GM11168 (cell line): ENCODE measurements around the gene PHACTR1.

ENCODE experiments used
- in situ Hi-C: fragments of 300-500 bp; cut with MboI; formaldehyde crosslinking; loops from one replicate; pipeline ENCODE4 v1.12.0; 2022; ENCODE audit warnings: low sequenced_read_pairs; ENCODE audit not compliant: unreplicated experiment

PHACTR1 gene

DNA sequence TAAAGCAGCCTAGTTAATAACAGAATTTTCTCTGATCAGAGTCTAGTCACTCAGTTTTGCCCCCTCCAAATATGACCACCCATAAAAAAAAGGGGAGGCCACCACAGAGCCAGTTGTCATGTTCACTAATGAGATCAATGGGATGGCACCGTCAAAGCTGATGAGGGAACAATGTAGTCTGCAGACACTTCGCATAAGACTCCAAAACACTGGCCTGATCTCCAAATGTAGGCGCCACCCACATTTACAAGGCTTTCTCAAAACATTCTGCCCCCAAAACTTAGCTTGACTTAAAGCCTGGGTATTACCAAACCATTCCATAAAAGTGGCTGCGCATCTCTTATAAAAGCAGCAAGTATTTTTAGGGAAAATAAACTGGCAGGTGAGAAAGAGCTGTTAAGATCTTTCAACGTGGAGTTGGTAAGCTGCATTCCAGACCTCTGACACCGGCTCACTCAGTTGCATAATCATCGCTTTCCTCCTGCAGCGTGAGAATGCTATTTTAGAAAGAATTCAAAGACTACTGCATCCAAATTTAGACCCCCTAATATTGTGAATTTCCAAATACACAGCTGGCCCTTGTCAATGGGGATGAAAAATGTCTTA, 552.4 kb downstream of the PHACTR1 start:
- in situ Hi-C loops = no loop called here

DNA sequence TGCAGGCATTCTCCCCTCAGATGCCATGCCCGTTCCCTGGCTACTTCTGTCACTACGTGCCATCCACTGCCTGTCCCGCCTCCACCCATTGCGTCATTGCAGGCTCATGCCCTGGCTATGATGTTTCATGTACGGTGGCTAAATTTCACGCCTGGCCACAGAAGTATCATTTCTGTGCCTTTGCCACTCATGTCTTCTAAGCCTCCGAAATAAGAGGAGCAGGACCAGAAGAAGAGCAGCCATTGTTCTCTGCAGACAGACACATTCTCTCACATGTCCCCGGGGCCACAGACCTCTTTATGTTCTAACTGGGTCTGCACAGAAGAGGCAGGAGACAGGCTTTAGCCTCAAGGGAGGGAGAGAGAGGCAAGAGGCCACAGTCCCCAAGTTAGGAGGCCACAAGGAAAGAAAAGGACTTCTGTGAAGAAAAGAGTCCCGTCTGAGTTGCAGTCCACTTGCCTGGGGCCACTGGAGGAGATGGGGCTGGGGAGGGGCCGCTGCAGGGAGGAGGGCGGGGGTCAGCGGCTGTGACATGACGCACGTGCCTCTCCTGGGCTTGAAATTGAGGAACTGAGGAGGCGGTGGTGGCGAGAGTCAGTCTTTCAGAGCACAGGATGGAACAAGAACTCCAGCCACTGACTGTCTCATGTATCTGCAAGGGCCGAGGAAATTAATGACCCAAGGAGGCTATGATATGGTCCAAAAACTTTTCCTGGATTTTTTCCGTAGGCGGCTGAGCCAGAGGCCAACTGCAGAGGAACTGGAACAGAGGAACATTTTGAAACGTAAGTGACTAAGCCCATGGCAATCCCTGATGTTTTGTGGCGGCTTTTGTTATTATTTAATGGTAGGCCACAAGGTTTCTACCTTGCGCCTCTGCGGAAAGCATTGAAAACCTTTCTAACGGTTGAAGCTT, 555.8 kb downstream of the PHACTR1 start:
- in situ Hi-C loops = no loop called here

DNA sequence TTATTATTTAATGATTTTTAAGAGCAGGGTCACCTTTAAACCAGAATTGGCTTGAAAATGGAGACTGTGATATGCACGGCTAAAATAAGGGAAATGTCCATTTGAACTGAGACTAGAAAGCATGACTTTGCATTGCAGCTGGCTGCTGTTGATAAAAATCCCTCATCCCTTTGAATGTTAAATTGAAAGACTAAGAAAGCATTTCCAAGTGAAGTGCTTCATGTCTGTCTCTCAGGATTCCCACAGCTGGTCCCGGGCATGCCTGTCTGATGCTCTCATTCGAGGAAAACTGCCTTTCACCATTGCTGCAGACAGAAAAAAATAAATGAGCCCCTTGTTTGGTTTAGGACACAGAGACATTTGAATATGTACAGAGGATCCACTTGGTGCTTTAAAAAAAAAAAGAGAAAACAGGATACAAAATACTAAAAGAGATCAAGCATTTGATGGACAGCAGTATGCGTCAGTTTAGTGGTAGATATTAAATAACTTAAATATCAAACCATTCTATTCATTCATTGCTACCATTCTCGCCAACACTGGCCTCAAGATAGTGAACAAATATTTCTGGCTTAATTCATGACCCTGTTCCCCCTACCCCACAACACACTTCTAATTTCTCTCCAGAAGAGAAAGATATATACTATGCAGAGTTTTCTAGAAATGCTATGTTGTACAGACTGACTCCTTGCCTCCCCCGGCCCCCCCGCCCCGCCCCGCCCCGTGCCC, 556.8 kb downstream of the PHACTR1 start:
- in situ Hi-C loops = no loop called here

DNA sequence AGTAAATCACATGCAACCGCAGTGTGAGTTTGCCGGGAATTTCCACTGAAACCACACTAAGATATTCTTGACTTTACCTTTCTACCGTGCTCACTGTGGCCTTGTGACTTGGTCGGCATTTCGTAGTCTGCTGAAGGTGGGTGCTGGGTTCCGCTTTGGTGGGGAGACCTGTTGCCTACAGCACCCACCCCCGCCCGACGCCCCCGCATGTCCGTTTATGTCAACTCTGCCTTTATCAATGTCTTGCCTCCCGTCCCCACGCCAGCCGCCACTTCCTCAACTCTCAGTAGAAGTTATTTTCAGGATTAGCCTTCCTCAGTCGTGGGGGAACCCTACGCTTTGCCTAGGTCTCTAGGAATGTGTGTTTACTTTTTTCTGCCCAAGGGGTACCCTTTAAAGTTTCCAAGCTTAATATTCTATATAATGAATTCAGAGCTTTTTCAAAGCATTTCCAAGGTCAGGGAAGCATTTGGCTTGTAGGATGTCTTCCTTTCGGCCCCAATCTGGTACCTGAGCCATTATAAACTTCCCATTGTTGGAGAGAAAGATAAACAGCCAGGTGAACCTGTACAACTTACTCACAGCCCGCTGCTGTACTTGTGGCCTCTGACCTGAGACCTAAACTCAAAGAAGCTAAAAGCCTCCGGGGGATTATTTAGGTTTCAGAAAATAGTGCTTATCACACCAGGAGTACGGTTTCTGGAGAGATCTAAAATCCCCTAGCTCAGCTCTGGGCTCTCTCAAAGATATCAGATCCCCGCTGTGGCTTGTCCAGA, 557.6 kb downstream of the PHACTR1 start:
- in situ Hi-C loops = no loop called here

DNA sequence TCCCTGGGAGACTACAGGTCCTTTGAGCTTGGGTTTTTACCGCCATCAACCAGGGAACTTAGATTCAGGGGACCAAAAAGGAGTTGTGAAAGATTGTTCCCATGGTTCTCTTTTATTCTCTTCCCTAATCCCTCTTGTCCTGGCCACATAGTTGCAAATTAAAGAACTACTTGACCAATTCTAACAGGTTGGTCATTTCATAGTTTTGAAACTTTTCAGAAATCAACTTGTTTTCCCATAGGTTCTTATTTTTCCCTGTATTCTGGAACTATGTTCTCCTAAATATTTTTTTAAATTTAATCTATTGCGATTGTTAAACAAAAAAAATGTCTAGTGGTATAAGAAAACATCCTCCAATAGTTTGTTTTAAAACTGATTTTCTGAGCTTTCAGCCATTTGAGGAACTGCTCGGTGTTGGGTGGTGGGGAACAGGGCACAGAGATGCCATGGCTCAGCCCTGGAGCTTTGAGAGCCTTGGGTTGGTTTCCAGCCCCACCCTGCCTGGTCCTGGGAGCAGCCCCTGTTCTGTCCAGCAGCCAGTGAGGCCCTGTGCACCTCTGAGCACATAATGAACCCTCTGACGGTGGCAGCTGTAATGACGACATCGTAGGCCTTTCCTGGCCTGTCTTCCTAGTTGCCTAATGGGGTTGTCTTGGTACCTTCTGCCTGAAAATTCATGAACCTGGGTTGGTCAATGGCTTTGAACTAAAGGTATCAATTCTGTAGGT, 558.3 kb downstream of the PHACTR1 start:
- in situ Hi-C loops = no loop called here

DNA sequence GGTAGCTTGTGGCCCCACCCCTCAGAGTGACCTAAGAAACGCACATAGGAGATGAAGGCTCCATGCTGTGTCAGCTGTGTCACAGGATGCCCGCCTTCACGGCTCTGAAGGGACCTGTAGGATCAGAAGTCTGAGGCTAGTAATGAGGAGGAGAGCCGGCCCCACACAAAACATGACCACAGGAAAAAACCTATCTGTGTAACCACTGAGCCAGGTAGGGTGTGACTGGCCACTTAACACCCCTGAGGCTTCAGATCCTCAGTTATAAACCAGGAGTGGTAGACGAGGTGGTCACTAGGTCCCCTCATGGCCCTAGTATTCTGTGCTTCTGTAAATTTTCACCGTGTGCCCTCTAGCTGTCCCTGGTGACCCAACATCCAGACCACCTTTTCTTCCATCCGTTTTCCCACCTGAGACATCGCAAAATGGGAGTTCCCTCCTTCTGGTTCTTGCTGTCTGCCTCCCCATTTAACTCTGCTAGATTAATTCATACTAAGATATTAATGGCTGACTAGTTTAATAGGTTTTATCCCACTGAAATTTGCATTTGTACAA, 558.9 kb downstream of the PHACTR1 start:
- in situ Hi-C loops = no loop called here

DNA sequence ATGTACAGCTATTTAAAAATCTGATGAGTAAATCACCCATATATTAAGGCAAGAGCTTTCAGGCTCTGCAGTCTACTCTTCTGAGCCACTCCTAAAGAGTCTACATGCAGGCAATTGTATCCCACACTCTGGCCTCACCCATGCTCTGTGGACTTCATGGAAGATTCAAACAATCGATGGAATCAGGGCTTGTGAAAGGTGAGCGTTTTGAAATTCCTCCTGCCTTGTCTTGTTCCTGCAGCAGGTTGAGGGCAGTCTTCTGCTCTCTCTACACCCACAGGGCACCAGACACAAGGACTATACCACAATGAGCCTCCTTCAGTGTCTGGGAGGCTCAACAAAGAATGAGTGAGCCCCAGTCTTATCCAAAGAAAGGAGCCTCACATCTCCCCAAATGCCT, 560.7 kb downstream of the PHACTR1 start:
- in situ Hi-C loops = no loop called here

DNA sequence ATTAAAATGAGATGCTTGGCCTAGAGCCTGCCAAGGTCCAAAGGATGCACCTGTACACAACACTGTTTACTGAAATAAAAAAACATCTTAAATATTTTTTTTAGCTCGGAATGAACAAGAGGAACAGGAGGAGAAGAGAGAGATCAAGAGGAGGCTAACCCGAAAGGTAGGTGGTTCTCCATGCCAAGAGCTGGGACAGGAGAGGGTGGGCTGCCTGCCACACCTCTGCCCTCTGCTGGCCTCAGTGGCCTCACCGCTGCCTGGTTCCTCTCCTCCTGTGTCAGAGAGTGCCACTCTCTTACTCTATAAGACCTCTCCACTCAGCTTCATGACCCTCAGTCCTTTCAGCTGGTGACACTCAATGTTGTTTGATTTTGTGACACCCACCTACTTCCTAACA, 561.6 kb downstream of the PHACTR1 start:
- in situ Hi-C loops = no loop called here

DNA sequence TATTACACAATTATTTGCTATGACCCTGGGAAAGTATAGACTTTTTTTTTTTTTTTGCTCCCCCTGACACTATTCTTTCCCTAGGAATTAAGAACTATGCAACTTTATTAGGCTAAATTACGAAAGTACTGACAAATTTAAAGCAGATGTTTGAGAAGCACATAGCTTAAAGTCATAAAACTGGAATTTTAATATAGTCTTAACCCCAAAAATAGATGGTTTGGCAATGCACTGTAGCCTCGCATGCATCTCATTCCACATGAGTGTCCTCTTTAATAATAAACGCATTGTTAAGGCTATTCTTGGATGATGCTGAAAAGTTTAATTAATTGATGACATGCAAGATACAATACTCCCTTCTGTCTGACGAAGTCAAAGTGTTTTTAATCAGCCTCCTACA, 562.4 kb downstream of the PHACTR1 start:
- in situ Hi-C loops = no loop called here

DNA sequence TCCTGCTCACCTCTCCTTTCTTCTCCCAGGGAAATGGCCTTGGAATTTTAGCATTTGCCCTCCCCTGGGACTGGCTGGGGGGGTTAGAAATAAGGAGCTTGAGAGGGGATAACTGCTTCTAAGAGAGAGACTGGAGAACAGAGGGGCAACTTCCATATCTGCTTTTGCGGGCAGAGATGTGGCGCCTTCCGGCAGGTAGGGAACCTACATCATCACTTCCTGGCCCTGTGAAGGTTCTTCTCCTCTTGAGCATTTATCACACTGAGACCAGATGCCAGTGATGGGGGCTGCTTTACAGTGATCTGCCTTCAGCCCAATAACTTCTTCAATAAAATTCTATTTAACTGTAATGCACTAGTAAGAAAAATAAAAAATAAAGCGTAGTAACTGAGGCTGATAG, 563.7 kb downstream of the PHACTR1 start:
- in situ Hi-C loops = no loop called here

DNA sequence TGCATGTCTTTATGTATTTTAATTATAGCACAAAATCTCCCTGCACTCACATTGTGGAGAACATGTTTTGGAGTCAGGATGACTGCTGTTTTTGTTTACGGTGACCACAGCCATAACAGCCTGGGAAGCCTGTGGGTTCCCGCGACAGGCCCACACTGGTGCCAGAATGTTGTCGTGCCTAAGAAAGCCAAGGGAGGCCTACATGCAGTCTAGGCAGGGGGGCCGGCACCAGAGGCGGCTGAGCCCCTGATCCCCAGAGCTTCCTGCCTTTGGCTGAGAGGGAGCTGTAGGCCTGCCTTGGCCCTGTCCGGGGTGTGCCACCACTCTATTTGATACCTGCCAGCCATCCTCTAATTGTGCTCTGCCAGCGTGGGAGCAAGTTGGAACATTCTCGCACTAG, 565.1 kb downstream of the PHACTR1 start:
- in situ Hi-C loops = no loop called here

DNA sequence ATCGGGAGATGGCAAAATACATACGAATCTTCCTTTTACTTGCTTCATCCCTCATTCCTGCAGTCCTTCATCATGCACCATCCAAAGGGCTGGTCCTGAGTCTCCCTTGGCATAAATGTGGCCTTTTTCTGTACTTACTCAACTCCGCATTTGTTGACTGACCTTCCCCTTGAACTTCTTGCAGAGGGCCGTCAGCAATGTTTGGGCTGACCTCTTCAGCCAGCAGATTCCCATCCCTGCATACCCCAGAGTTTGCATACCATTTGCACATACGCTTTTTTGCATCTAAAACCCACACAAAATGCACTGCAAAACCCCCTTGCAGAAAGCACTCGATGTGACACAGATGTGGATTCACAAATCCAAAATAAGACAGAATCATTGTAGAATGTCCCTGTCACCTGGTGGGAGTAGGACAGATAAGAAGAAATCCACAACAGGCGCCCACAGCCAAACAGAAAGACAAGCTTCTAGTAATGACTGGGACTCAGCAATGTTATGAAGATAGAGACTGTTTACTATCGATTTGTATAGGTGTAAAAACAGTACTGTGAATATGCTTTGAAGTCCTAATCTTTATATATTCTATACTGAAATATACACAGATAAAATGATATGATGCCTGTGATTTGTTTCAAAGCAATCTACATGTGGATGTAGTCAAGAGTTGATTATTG, 566.0 kb downstream of the PHACTR1 start:
- in situ Hi-C loops = no loop called here

DNA sequence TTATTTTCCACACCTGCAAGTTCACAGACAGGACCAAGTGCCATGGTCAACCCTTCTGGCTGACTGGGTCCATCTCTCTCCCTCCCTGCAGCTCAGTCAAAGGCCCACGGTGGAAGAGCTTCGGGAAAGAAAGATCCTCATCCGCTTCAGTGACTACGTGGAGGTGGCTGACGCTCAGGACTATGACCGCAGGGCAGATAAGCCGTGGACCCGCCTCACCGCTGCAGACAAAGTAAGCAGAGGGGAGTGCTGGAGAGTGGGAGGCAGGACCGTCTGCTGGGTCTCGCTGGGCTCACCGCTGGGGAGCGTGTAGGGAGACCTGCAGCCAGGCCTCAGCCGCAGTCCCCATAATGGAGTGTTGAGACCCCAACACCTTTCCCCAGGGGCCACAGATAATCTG, 566.8 kb downstream of the PHACTR1 start:
- in situ Hi-C loops = no loop called here

DNA sequence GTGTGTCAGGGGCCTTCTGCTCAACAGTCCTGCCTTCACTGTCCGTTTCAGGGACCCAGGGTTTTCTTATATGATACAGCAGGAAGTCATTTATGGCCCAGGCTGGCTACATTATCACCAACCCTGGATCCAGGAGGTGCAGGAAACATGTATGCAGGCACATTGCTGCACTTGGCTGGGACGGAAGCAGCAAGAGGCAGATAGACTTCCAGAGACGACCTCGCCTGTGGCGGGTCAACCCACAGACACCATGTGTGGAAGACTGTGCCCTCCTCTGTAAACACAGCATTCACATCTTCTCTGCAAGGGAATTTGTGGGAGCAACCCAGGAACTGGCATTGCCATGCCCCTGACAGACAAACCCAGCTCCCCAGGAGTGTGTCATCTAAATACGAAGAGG, 568.1 kb downstream of the PHACTR1 start:
- in situ Hi-C loops = no loop called here

DNA sequence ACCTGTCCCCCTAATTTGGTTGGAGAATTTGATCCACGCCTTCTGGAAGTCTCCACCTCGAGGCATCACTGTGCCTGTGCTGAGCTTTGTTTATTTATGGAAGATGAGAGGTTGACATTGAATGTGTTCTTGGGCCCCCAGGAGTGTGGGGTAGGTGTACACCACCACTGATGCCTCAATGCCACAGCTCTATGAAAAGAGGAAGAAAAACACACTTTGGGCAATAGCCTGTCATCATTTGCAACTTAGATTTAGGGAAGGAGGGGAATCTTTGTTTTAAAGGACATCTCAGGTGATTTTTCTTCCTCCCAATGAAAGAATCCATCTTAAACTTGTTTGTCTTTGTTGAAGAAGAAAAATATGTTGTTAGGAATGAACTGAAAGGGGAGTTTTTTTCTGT, 569.1 kb downstream of the PHACTR1 start:
- in situ Hi-C loops = no loop called here

DNA sequence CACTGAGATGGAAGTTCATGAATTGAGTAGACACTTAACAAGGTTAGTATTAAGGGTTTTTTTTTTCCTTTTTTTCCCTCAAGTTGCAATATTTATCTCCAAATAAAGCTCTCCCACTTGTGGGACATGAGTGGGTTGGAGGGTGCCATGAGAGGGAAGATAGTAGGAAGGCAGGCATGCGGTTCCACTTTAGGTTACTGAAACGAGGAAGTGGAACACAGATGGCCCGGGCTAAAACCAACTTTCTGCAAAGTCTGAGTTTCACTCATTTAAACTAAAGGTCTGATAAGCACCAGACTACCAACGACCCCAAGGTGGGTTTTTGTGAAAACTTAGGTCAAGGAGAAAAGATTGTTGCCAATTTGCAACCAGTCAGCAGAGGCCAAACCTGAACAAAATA, 569.6 kb downstream of the PHACTR1 start:
- in situ Hi-C loops = no loop called here

DNA sequence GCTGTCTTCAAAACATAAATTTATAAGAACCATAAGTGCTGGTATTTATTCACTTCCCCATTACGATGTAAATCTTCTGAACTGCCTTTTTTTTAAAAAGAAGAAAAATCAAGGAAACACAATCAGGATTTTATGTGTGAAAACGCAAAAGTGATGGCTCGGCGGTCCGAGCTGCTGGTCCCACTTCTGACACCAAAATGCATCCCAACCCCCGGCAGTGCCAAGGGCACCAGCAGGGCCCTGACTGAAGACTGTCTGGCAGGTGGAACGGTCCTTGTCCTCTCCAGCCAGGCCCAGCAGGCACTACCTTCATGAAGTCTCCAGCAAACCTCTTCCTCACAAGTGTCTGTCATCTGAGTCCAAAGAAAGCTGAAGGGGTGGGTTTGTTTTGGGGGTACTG, 570.5 kb downstream of the PHACTR1 start:
- in situ Hi-C loops = no loop called here

DNA sequence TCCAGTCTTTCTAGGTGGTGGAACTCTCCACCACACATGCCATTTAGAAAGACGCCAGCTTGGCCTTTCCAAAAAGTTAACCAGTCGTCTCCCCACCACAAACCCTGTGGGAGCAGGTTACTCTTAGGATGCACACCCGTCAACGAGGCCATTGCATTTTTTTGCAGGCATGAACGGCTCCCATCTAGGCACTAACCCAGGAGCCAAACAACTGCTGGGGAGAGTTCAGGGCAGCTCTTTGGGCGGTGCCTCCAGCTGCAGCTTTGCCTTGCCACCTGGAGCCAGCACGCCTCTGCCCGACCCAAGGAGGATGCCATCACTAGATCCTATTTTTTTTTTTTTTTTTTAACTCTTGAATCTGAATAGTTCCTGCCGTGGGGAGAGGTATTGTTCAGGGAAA, 571.9 kb downstream of the PHACTR1 start:
- in situ Hi-C loops = no loop called here

DNA sequence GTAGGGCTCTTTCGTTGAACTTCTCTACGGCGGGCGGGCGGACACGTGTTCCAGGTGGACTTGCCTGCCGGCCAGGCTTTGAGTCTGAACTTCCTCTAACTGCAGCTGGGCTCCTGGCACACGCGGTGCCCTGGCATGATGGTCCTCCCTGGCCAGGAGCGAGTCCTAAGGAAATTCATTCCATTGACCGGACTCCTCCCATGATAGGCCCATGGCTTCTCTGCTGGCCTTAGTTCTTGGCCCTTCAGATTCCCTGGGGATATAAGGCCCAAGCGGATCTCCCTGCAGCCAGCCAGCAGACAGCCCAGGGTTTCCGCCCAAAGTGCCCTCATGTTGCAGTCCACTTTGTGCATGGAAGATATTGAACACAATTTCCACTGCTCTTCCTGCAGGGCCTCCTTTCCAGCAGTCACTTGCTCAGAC, 572.4 kb downstream of the PHACTR1 start:
- in situ Hi-C loops = no loop called here
